ENCODE measurements around the gene DBNDD1.

- TF ChIP-seq, protein P1, sequence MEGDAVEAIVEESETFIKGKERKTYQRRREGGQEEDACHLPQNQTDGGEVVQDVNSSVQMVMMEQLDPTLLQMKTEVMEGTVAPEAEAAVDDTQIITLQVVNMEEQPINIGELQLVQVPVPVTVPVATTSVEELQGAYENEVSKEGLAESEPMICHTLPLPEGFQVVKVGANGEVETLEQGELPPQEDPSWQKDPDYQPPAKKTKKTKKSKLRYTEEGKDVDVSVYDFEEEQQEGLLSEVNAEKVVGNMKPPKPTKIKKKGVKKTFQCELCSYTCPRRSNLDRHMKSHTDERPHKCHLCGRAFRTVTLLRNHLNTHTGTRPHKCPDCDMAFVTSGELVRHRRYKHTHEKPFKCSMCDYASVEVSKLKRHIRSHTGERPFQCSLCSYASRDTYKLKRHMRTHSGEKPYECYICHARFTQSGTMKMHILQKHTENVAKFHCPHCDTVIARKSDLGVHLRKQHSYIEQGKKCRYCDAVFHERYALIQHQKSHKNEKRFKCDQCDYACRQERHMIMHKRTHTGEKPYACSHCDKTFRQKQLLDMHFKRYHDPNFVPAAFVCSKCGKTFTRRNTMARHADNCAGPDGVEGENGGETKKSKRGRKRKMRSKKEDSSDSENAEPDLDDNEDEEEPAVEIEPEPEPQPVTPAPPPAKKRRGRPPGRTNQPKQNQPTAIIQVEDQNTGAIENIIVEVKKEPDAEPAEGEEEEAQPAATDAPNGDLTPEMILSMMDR (IDR thresholded peaks at IDR 0.05), result no peak
- TF ChIP-seq POLR2A (IDR thresholded peaks at IDR 0.05) (no peak), POLR2AphosphoS5 (IDR thresholded peaks at IDR 0.05) (no peak)
Measured at GRCh38 chr16:89993377-89993776, 25.9 kb downstream of the DBNDD1 start.
